H1 (cell line): ENCODE data around the gene LRRC27. TPM values are rescaled to one million over a fixed set of nuclear protein-coding genes. Genes with fewer than 3 reads are reported as not detected.

ENCODE experiments used
- CTCF ChIA-PET: fragments of 300-600 bp; sonication (Branson Sonifier 250); formaldehyde crosslinking; loops from one replicate; lab custom pipeline; 2021; ENCODE audit not compliant: partially characterized antibody; lab: Charles Lee
- POLR2A ChIA-PET: fragments of 300-600 bp; sonication (Branson Sonifier 250); formaldehyde crosslinking; loops from one replicate; lab custom pipeline; 2021; ENCODE audit warnings: inconsistent platforms; ENCODE audit not compliant: partially characterized antibody; lab: Charles Lee
- DNase-seq, 2 experiments: peaks; one replicate each; pipeline versions ENCODE4 v3.0.0 to v3.0.0-alpha.2; 2010 to 2022; ENCODE audit warnings: low spot score in 2 of 2, low read depth in 1 of 2, mixed read lengths in 1 of 2
- FAIRE-seq: peaks from 2 replicates; lab custom pipeline; 2011; peaks lifted over from hg19 to GRCh38; lab: Jason Lieb, UNC
- H2AFZ ChIP-seq: 2 replicates; pipeline ENCODE4 v1.8.1; 2012; ENCODE audit warnings: low read length, inconsistent platforms
- H2AK5ac ChIP-seq: 2 replicates; pipeline ENCODE4 v1.6.1; 2013; ENCODE audit warnings: low read depth, low read length
- H2BK120ac ChIP-seq: replicated peaks from 2 replicates; pipeline ENCODE3; 2013; ENCODE audit warnings: low read depth, low read length, inconsistent platforms
- H2BK12ac ChIP-seq: 2 replicates; pipeline ENCODE4 v1.6.1; 2013; ENCODE audit warnings: low read depth, low read length
- H2BK15ac ChIP-seq: 2 replicates; pipeline ENCODE4 v1.6.1; 2013; ENCODE audit warnings: low read length
- H2BK20ac ChIP-seq: 2 replicates; pipeline ENCODE4 v1.6.1; 2013; ENCODE audit warnings: low read length
- H2BK5ac ChIP-seq: 2 replicates; pipeline ENCODE4 v1.6.1; 2013; ENCODE audit warnings: low read depth, low read length
- H3K14ac ChIP-seq: 2 replicates; pipeline ENCODE4 v1.6.1; 2013; ENCODE audit warnings: inconsistent platforms; ENCODE audit not compliant: insufficient read length
- H3K18ac ChIP-seq: 2 replicates; pipeline ENCODE4 v1.6.1; 2013; ENCODE audit warnings: low read length; ENCODE audit errors: extremely low read depth
- H3K23ac ChIP-seq: 2 replicates; pipeline ENCODE4 v1.6.1; 2013; ENCODE audit warnings: inconsistent platforms; ENCODE audit not compliant: insufficient read length
- H3K23me2 ChIP-seq: 2 replicates; pipeline ENCODE4 v1.6.1; 2013; ENCODE audit warnings: low read depth, low read length
- H3K27ac ChIP-seq: 2 replicates; pipeline ENCODE4 v1.6.1; 2011; ENCODE audit warnings: low read depth, low read length, inconsistent platforms
- H3K27me3 ChIP-seq, 4 experiments: replicated peaks in 1 of 4; 1 replicate in 1 of 4; 2 replicates in 3 of 4; pipeline versions ENCODE4 v1.6.1 to v1.8.1; 2011 to 2013; ENCODE audit warnings: low read length in 3 of 4, mild to moderate bottlenecking in 3 of 4, inconsistent platforms in 2 of 4, mixed read lengths in 2 of 4, moderate library complexity in 1 of 4; ENCODE audit not compliant: control insufficient read depth in 3 of 4, insufficient read depth in 3 of 4; ENCODE audit errors: extremely low read depth in 1 of 4
- H3K36me3 ChIP-seq, 4 experiments: 2 replicates each; pipeline versions ENCODE4 v1.6.1 to v1.8.1; 2011 to 2013; ENCODE audit warnings: mild to moderate bottlenecking in 4 of 4, low read length in 3 of 4, moderate library complexity in 2 of 4, control low read depth in 1 of 4, inconsistent platforms in 1 of 4; ENCODE audit not compliant: insufficient read depth in 4 of 4, control insufficient read depth in 2 of 4
- H3K4ac ChIP-seq: replicated peaks from 2 replicates; pipeline ENCODE3; 2013; ENCODE audit warnings: low read length, low read depth, mixed read lengths, inconsistent platforms; ENCODE audit not compliant: insufficient read length
- H3K4me1 ChIP-seq, 4 experiments: replicated peaks in 1 of 4; 1 replicate in 1 of 4; 2 replicates in 3 of 4; pipeline versions ENCODE4 v1.6.1 to v1.8.1; 2011 to 2013; ENCODE audit warnings: low read length in 3 of 4, inconsistent platforms in 2 of 4, mixed read lengths in 1 of 4; ENCODE audit not compliant: insufficient read depth in 4 of 4, control insufficient read depth in 3 of 4
- H3K4me2 ChIP-seq, 2 experiments: 2 replicates each; pipeline versions ENCODE4 v1.6.1 to v1.8.1; 2011 to 2013; ENCODE audit warnings: low read depth in 2 of 2, low read length in 2 of 2, control low read depth in 1 of 2, inconsistent platforms in 1 of 2, mild to moderate bottlenecking in 1 of 2; ENCODE audit not compliant: insufficient read depth in 1 of 2
- H3K4me3 ChIP-seq, 4 experiments: fragments of 200-600, 300-600 bp in 1 of 4; sonication (generic), shearing (Covaris generic), sonication (Bioruptor Twin) in 1 of 4; 2 replicates each; pipeline versions ENCODE4 v1.5.1 to v1.8.1; 2011 to 2016; ENCODE audit warnings: low read length in 4 of 4, low read depth in 3 of 4, control low read depth in 2 of 4, inconsistent platforms in 2 of 4, mild to moderate bottlenecking in 2 of 4, mixed read lengths in 1 of 4, moderate library complexity in 1 of 4; ENCODE audit not compliant: insufficient read depth in 2 of 4; ENCODE audit errors: extremely low read depth in 1 of 4
- H3K56ac ChIP-seq: replicated peaks from 2 replicates; pipeline ENCODE3; 2013; ENCODE audit warnings: low read depth, mild to moderate bottlenecking, mixed read lengths, low read length, inconsistent platforms; ENCODE audit not compliant: insufficient read length
- H3K79me1 ChIP-seq: 2 replicates; pipeline ENCODE4 v1.6.1; 2013; ENCODE audit warnings: low read depth, low read length, control low read depth
- H3K79me2 ChIP-seq, 2 experiments: 2 replicates each; pipeline versions ENCODE4 v1.6.1 to v1.8.1; 2012 to 2013; ENCODE audit warnings: low read length in 2 of 2, mild to moderate bottlenecking in 2 of 2, inconsistent platforms in 1 of 2; ENCODE audit not compliant: insufficient read depth in 2 of 2, control insufficient read depth in 1 of 2
- H3K9ac ChIP-seq, 4 experiments: replicated peaks in 1 of 4; 1 replicate in 1 of 4; 2 replicates in 3 of 4; pipeline versions ENCODE4 v1.6.1 to v1.8.1; 2011 to 2013; ENCODE audit warnings: low read depth in 3 of 4, low read length in 3 of 4, control low read depth in 2 of 4, mild to moderate bottlenecking in 2 of 4, moderate library complexity in 2 of 4, inconsistent platforms in 1 of 4; ENCODE audit errors: extremely low read depth in 1 of 4
- H3K9me3 ChIP-seq, 2 experiments: 2 replicates each; pipeline versions ENCODE4 v1.6.1 to v1.8.1; 2012 to 2013; ENCODE audit warnings: mild to moderate bottlenecking in 2 of 2, moderate library complexity in 2 of 2, control low read depth in 1 of 2, inconsistent platforms in 1 of 2, low read depth in 1 of 2, low read length in 1 of 2, mixed read lengths in 1 of 2; ENCODE audit not compliant: insufficient read depth in 2 of 2
- H4K20me1 ChIP-seq, 2 experiments: replicated peaks in 1 of 2; 2 replicates each; pipeline versions ENCODE3 to v1.8.1; 2011 to 2013; ENCODE audit warnings: inconsistent platforms in 2 of 2, low read length in 2 of 2, mild to moderate bottlenecking in 1 of 2; ENCODE audit not compliant: insufficient read depth in 2 of 2, control insufficient read depth in 1 of 2
- H4K5ac ChIP-seq: 2 replicates; pipeline ENCODE4 v1.6.1; 2013; ENCODE audit warnings: low read length, low read depth, mixed read lengths, inconsistent platforms; ENCODE audit not compliant: insufficient read length
- H4K8ac ChIP-seq: 2 replicates; pipeline ENCODE4 v1.8.0; 2013; ENCODE audit warnings: mild to moderate bottlenecking, moderate library complexity, low read length, inconsistent platforms; ENCODE audit not compliant: insufficient read depth; ENCODE audit errors: extremely low read depth
- H4K91ac ChIP-seq: replicated peaks from 2 replicates; pipeline ENCODE3; 2013; ENCODE audit warnings: low read length, mixed read lengths, inconsistent platforms; ENCODE audit not compliant: insufficient read length
- BRCA1 ChIP-seq: IDR thresholded peaks from 2 replicates; pipeline ENCODE4 v1.6.1; 2012; ENCODE audit warnings: low read depth, low read length, improper control_type of control experiment
- FOSL1 ChIP-seq: IDR thresholded peaks from 2 replicates; pipeline ENCODE4 v1.6.1; 2011; ENCODE audit warnings: mild to moderate bottlenecking, low read depth, low read length, moderate library complexity; ENCODE audit not compliant: insufficient read depth
- JUN ChIP-seq: IDR thresholded peaks from 2 replicates; pipeline ENCODE4 v1.6.1; 2011; ENCODE audit warnings: low read depth, mild to moderate bottlenecking, improper control_type of control experiment, low read length
- JUND ChIP-seq: IDR thresholded peaks from 2 replicates; pipeline ENCODE4 v1.6.1; 2011; ENCODE audit warnings: mild to moderate bottlenecking, improper control_type of control experiment, low read length
- SAP30 ChIP-seq: fragments of 300-600 bp; sonication (generic); IDR thresholded peaks from 2 replicates; pipeline ENCODE4 v1.7.1; 2012; ENCODE audit warnings: low read length, moderate library complexity, mild to moderate bottlenecking, inconsistent platforms; ENCODE audit not compliant: insufficient read depth, insufficient replicate concordance
- SRF ChIP-seq: IDR thresholded peaks from 2 replicates; pipeline ENCODE4 v1.6.1; 2011; ENCODE audit warnings: mild to moderate bottlenecking, low read depth, low read length, moderate library complexity
- WGBS, 2 experiments: shearing (Covaris generic) in 1 of 2; methylation state at CpG; one replicate each; pipeline versions ENCODE4 v1.1.6 to v1.1.7; 2013 to 2015; ENCODE audit warnings: low lambda C conversion rate in 2 of 2, mixed read lengths in 2 of 2, inconsistent platforms in 1 of 2, low coverage in 1 of 2, missing lambda C conversion rate in 1 of 2; ENCODE audit not compliant: insufficient replicate concordance in 2 of 2, insufficient coverage in 1 of 2, insufficient read length in 1 of 2; ENCODE audit errors: extremely low coverage in 1 of 2, missing lambda C conversion rate in 1 of 2; 5-methylcytosine and 5-hydroxymethylcytosine counted together
- polyA plus RNA-seq, 7 experiments: library from polyadenylated mRNA; depleted of rRNA in 3 of 7; stranded (reverse) in 5 of 7; unstranded in 2 of 7; fragments of >200 nt in 5 of 7; fragments of 200-250 nt in 2 of 7; gene quantifications; 1 replicate in 5 of 7; 2 replicates in 1 of 7; 4 replicates in 1 of 7; pipeline versions ENCODE4 v1.2.1 to v1.2.3, GENCODE V29; 2011 to 2013; ENCODE audit warnings: missing spikeins in 2 of 7, mixed read lengths in 2 of 7
- total RNA-seq: library from RNA; stranded (reverse); fragmentation: NEBNext Ultra II Directional; extraction: Animal tissue kit (Norgen Biotek cat#: 25700); gene quantifications from 2 replicates; pipeline ENCODE4 v1.2.1, GENCODE V29; 2021

The LRRC27 gene
- total and polyA plus RNA-seq, 2 of the 8 experiments (the other 6 are each of a cell fraction or from before 2014, with no cell fraction given), result 1.2 to 3.8 TPM

- FAIRE-seq, result no peak
- no peak for DNase-seq
Observed at GRCh38 chr10:132404169-132404880, 72.3 kb downstream of the LRRC27 start.

More at GRCh38 chr10:132404169-132404880, 72.3 kb downstream of the LRRC27 start:
- Histone ChIP-seq H4K5ac (peak overlapping the region; percentile 2), H2BK15ac (no peak overlapping the region), H3K23ac (no peak overlapping the region), H3K23me2 (no peaks in the 10 kb centered on the region), H3K9me3 (no peaks in the 10 kb centered on the region), H2BK20ac (no peak overlapping the region), H2BK5ac (peak overlapping the region; percentile 75; the same call in 1 of the 2 replicates), H3K14ac (no peak overlapping the region), H2BK120ac (peak overlapping the region; percentile 83), H3K4me3 (no peak overlapping the region), H3K36me3 (peaks cover 0 to 8% (median 2%) of the 10 kb centered on the region in 4 experiments; a peak in 3 of 8 replicates), H4K8ac (no peak overlapping the region; the same call in 1 of the 2 replicates), H3K56ac (no peak overlapping the region)
- WGBS, 2 experiments, result 88% methylated on average over 12 of the region's 32 CpGs; no CpG with 5 or more reads in 1 of the 2 experiments
- no peak for TF ChIP-seq JUN
- no peak for TF ChIP-seq SAP30
- TF ChIP-seq BRCA1, result no peak
- TF ChIP-seq SRF, result no peak
- TF ChIP-seq JUND, result no peak
- TF ChIP-seq FOSL1, result no peak
- TF ChIP-seq, all 59 proteins: peak for 0
- ChIA-PET POLR2A (interaction anchor here (1.0 to 2.0 kb wide), 8 partner anchors 9 to 43 kb away, joined by 3 to 8 read pairs (median 4); no protein-coding TSS in a partner anchor), CTCF (interaction anchor here (0.9 to 3.2 kb wide), 15 partner anchors 9 to 229 kb away, joined by 3 to 28 read pairs (median 5); no protein-coding TSS in a partner anchor)
- peak overlapping the region; percentile 75; the same call in 1 of the 2 replicates for H2AK5ac ChIP-seq
- peak overlapping the region; percentile 73 for H4K91ac ChIP-seq
- no peak overlapping the region for H2AFZ ChIP-seq
- H3K18ac ChIP-seq, result no peak overlapping the region
- H3K4me1 ChIP-seq, result peaks cover 2 to 45% (median 27%) of the 10 kb centered on the region in 4 experiments
- H3K27me3 ChIP-seq, result no peaks in the 10 kb centered on the region
- peaks cover 0 to 3% of the 10 kb centered on the region in 2 experiments for H4K20me1 ChIP-seq
- H3K27ac ChIP-seq, result no peak overlapping the region
- H3K79me2 ChIP-seq, result no peaks in the 10 kb centered on the region
- H3K79me1 ChIP-seq, result no peaks in the 10 kb centered on the region; the same call in 1 of the 2 replicates
- no peak overlapping the region for H3K4me2 ChIP-seq
- no peak overlapping the region for H3K4ac ChIP-seq
- no peak overlapping the region for H3K9ac ChIP-seq
- H2BK12ac ChIP-seq, result peak overlapping the region; percentile 87; the same call in 1 of the 2 replicates
